ENCODE results near the gene C1QL1.
"Not testable (repeated sequence)": the region's sequence is repeated elsewhere in the genome, so short reads cannot be mapped to it uniquely, and the experiment has no call there.

Gene C1QL1

DNA sequence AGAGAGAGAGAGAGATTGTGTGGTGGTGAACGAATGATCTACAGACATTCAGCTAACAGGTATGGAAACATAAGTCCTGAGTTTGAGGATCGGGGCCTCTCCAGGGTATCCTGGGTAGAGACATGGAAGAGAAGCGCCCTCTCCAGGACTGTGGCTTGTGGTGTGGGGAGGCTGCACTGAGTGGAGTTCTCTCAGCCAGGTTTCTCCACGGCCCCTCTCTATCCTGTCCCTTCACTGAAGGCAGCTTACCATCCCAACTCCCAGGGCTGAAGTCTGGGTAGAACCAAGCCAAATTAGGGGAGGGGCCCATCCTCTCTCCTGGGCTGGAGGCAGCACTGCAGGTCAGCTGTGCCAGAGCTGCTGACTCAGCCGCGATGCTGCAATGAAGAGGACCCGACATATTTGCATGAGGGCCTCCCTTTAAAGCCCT, 6.2 kb downstream of the C1QL1 start:
- no peak for DNase-seq (ENCODE audit: low spot score)

DNA sequence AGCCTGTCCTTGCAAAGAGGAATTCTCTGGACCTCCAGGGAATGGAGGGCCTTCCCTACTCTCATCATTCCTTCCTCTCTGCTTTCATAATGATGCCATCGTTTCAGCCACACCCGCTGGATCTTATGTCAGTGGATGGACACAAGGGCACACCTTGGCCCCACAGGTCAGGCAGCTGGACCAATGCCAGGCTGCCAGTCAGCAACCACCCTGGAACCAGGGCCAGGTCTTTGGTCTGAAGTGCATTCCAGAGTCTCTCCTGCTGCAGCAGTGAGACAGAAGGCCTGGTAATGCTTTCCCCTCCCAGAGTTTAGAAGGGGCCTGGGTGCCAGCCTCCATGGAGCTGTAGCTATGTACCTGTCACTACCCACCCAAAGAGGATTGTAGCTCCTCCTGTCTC, 7.4 kb downstream of the C1QL1 start:
- DNase-seq (ENCODE audit: low spot score), result no peak

DNA sequence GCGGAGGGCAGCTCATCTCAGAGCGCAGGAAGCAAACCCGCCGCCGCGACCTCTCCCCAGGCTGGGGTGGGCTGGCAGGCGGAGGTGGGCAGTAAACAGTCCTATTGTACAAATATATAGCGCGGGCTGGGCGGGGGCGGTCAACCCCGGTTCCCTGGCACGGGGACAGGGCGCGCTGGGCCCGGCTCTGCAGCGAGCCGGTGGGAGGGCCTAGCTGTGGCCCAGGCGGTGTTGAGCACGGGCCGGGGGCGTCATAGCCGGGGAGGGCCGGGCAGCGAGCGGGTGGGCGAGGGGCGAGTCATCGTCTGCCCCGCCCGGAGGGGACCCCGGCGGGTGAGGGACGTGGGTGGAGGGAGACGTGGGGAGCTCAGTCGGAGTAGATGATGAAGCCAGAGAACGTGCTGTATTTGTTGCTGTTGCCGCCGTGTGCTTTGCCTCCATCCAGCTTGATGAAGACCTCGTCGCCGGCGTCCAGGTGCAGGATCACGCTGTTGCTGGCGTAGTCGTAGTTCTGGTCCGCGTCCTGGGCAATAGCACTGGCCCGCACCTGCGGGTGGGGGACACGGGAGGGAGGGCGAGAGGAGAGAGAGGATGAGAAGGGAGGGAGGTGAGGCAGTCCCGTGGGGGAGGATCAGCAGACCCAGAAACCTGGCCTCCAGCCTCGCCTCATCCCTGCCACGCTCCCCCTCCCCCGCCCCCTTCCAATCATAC, 8.1 kb downstream of the C1QL1 start:
- no peak for DNase-seq (ENCODE audit: low spot score)

DNA sequence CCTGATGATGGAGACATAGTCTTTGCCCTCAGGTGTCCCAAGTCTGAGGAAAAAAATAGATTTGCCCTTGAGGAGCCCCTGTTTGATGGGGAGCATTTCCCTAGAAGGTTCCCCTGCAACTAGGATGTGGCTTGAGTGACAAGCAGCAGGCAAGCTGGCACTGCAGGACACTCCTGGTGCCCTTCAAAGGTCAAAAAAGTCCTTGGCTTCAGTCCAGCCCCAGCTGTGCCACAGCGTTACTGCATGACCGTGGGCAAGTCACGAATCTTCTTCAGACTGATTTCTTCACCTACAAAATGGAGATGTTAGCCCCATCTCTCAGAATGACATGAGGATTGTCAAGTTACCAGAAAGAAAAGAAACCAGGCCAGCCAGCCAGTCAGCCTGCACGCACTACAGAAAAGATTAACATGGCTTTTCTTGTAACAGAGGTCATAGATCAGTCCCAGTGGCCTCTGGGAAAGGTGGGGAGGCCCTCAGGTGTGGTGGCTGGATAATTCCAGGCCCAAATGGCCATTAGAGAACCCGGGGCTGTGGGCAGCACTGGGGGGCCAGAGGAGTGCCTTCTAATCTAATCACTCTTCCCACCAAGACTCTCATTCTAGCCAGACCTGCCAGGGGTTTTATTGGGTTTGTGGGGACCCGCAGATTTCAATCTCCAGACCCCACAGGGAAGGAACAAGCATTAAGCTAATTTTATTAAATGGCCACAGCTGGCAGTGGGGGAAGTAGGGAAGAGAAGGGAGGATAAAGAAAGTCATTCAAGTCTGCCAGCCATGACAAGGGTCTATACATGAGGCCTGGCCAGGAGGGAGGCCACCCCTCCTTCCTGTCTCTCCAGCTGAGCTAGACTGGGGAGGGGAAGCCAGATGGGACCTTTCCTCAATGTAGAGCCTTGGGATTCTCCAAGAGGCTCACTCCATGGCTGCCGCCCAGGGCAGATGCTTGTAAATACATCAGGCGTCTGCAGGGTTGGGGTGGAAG, 10.8 kb downstream of the C1QL1 start:
- DNase-seq (ENCODE audit: low spot score), result peak; percentile 48

DNA sequence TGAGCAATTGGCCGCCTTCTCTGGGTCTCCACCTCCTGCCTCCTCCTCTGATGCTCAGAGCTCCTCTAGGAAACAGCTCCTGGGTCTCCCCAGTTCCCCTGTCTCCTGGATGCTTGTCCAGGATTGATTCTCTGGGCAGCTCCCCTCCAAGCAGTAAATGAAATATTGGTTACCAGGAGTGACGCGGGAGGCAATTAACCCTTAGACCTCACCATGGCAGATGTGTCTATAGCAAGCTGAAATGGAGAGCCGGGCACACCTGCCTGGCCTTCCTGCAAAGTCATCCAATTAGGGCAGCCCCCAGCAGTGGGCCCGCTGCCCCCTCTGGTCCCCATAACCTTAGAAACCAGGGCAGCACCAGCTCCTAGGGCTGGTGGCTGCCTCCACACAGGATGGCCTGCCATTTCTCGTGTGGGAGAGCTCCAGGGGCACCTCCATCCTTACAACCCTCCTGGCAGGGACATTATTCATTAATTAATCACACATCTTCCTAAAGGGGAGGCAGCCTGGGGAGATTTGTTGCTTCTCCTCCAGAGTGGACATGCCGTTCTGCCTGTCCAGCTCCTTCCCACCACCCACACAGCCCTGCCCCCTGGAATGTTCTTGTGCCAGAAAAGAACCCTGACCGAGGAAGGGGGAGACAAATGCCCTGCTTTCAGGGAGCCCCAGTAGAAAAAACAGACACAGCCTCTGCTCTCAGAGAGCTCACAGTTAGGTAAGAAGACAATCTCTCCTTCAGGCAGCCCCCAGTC, 12.3 kb downstream of the C1QL1 start:
- DNase-seq (ENCODE audit: low spot score), result no peak

DNA sequence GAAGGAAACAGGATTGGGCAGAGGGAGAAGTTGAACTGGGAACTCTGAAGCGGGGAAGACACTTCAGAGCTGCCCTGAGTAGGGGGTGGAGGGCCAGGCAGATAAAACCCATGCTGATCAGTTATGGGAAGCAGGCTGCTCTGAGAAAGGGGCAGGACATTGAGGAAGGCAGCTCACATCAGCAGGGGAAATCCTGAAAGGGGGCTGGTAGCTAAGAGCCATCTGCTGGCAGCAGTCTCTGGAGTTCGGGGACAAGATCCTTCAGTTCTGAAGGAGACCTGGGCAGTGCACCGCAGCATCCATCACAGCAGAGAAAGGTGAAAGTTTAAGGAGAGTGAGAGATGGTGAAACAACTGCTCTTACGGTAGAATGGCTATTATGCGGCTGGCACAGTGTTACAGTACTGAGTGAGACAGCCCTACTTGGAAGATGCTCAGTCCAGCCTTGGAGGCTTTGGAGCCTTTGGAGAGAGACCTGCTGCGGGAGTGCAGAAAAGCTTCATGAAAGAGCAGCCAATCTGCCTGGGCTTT, 15.1 kb downstream of the C1QL1 start:
- no peak for DNase-seq (ENCODE audit: low spot score)

DNA sequence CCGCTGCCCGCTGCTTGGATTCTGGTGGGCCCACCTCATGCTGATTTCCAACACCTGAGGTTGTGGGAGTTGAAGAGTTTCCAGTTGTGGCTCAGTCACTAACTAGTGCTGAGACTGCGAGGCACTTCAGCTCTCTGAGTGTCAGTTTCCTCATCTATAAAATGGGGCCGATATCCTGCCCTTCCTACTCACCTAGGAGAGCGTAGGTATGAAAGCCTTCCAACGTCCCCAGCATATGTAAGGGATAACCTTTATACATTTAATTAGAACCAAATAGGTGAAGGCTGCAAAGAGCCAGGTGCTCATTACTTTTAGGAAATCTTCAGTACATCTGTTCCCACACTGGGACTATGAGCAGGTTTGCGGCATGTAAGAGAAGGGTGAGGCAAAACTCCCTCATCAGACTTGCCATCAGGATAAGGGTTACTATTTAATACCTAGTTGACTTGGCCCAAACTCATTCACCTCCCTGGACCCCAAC, 19.7 kb downstream of the C1QL1 start:
- DNase-seq (ENCODE audit: low spot score), result no peak

DNA sequence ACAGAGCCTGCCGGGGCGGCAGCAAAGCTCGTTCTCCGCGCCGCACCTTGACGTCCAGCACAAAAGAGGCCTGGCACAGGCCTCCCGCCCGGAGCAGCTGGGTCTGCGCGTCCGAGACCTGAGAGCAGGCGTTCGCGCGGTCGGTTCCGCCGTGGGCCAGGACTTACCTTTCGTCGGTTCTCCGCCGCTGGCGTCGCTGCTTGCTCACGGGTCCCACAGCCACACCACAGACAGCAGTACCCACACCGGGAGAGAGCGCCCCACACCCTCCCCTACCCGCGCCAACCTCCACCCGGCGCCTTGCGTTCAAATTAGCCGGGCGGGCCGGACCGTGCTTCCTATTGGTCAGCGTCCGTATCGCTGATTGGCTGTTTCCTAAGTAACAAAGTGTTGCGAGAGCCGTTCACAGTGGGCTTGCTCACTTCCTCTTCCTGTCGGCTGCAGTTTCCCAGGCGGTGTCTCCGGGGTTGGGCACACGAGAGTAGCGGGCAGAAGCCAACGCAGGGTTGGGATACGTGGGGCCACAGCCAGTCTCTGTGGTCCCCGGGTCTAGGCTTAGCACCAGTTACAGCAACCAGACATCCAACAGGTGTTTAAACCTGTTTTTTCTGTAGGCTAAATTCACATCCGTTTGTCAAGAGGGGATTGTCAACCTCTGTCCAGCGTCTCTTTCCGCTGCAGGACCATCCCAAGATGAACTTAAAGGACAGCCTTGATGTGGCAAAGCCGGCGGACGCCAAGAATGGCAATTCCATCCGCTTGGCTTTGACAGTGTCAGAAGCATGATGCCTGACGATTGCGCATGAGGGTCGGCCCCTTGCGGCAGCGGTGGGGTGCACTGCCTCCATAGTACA, 20.4 kb downstream of the C1QL1 start, which contains the start of gene KIF18B:
Gene KIF18B (minus strand): TSS at position 313 of the 854 bp plus-strand sequence. CDS start 11,429 bp downstream, outside the sequence.
- DNase-seq (ENCODE audit: low spot score), result peak; percentile 81

DNA sequence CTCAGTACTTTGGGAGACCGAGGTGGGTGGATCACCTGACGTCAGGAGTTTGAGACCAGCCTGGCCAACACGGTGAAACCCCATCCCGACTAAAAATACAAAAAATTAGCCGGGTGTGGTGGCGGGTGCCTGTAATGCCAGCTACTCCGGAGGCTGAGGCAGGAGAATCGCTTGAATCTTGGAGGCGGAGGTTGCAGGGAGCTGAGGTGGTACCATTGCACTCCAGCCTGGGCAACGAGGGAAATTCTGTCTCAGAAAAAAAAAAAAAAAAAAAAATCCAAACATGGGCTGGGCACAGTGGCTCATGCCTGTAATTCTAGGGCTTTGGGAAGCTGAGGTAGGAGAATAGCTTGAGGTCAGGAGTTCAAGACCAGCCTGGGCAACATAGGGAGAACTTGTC, 22.5 kb downstream of the C1QL1 start:
- not testable (repeated sequence) for DNase-seq (ENCODE audit: low spot score)

DNA sequence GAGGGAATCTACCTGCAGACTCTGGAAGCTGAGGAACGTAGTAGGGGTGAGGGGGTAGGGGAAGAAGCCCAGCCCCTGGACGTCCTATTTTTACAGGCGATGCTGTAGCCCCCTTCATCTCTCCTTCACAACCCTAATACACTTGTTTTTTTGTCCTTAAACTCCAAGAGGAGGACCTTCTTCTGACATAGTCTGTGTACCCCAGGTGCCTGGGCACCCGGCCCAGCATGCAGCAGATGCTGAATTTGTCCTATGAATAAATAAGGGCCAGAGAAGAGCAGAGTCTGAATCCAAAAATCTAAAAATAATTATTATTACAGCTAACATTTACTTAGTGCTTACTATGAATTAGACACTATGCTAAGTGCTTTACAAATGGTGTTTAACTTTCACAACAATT, 25.6 kb downstream of the C1QL1 start:
- DNase-seq (ENCODE audit: low spot score), result no peak

DNA sequence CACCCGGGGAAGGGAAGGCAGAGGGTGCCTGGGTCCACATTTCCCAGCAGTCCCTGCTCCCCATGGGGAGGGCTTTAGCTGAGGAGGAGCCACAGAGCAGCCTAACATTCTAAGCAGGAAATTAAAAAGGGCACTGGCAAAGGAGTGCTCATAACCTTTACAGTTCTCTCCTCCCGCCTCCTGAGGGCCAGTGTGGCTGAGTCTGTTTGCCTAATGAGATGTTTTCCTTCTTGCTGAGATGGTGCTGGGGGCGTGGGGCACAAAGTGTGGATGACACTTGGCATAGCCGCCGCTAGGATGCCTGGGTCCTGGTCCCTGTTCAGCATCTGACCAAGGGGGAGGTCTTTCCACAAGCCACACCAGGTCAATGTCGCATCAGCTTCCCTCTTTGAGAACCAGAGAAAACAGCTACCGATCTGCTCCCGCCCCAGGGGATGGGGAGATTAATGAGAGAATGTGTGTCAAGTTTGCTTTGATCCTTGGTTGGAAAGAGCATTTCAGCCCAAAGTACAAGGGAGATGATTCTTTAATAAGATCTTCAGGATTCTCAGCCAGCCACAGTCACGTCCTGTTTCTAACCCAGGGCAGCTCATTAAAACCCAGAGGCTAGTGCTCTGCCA, 26.3 kb downstream of the C1QL1 start:
- DNase-seq (ENCODE audit: low spot score), result no peak

DNA sequence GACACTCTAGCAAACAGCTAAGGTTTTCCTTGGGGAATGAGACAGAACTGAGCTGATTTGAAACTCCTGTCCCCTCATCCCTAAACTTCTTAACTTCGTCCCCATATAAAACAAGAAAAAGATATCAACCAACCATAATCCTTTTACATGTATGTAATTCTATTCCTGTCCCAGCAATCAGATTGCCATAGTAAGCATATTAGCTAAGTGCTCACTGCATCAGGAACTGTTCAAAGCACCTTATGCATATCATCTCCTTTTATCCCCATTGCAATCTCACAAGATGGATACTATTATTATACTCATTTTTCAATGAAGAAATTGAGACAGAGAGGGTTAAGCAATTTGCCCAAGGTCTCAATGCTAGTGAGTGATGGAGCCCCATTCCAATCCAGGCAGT, 27.3 kb downstream of the C1QL1 start:
- no peak for DNase-seq (ENCODE audit: low spot score)

DNA sequence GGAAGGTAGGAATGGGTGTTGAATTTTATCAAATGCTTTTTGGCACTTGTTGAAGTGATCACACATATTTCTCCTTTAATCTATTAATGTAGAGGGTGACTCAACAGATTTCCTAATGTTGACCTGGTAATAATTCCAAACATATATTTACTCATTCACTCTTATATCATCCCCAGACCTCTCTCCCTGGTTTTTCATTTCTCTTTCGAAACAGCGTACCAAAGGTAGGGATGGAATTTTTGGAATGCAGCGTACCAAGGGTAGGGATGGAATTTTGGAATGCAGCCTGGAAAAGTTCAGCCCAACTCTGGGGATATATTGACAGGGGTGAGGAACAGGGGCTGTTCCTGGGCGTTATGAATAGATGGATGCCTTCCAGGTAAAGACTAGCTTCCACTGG, 27.8 kb downstream of the C1QL1 start:
- DNase-seq (ENCODE audit: low spot score), result no peak

DNA sequence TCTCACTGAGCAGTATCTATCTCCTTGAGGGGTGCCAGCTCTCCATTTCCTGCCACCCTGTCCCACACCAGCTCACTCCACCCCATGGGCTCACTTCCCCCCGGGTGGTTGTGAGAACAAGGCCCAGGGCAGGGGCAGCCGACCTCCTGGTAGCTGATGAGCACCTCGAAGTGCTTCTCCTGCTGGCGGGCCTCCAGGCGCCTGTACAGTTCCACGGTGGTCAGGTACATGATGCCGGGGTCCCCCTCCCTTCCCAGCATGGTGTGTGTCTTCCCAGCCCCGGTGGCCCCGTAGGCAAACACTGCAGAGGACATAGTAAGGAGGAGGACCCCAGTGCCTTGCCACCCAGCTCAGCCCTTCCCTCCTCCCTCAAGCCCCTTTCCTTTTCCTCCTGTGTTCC, 33.0 kb downstream of the C1QL1 start:
- DNase-seq (ENCODE audit: low spot score), result no peak

DNA sequence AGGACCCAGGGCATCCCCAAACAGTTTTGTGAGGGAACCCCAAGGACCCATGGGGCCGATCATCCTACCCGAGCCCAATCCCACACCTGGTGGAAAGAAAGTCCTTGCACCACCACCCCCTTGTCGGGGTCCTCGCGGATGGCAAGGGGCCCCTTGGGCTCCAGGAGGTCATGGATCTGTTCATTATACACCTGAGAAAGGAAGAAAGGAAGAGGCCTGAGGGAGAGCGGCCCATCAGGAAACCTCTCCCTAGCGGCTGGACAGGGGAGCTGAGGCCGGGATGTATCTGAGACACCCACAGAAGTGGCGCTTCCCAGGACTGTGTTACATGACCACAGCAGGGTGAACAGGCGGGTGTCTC, 33.4 kb downstream of the C1QL1 start:
- DNase-seq (ENCODE audit: low spot score), result no peak

DNA sequence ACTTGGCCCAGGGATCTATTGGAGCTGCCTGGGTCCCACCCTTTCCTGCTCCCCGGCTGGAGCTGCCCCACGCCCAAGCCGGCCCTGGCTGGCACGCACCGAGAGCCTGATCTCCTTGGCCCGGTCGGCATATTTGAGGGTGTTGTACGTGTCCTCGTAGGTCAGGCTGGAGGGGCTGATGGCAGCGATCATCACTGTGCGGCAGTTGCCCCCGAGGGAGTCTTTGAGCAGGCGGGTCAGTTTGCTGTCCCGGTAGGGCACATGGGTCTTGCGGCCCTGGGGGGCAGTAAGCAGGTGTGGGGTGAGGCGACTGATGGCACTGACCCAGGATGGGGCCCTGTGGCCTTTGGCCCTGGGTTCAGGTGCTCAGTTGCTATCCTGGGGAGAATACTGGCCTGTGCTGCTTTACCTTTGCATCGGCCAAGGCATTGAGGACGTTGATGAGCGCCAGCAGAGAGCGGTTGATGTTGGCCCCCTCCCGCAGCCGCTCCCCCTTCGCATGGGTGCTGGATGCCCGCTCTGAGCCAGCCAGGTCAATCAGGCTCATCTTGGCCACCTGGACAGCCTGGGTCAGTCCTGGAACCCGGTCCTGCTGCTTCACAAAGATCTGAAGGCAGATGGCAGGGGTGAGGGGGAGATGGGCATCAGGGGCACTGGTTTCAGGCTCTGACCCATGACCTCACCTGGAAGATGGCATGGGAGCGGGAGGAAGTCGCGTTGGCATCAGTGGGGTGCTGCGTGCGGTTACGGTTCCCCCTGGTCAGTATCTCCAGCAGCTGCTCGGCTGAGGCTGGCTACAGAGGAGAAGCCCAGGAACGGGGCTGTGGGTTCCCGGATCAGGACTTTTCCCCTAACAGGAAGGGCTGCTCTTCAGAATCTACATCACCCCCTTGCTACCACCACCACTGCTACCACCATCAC, 34.0 kb downstream of the C1QL1 start:
- DNase-seq (ENCODE audit: low spot score), result no peak

DNA sequence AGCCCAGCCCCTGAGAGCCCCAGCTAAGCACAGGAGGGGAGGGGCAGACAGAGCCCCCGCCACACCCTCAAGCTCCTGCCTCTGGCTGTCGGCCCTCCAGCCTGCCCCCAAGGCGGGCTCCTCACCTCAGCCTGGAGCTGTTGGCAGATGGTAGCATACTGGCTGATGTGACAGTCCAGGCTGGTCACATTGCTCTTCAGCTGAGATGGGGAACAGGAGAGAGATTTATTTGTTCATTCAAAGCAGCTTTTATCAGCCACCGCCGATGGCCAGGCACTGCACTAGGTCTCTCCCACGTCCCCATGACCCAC, 35.4 kb downstream of the C1QL1 start:
- no peak for DNase-seq (ENCODE audit: low spot score)

DNA sequence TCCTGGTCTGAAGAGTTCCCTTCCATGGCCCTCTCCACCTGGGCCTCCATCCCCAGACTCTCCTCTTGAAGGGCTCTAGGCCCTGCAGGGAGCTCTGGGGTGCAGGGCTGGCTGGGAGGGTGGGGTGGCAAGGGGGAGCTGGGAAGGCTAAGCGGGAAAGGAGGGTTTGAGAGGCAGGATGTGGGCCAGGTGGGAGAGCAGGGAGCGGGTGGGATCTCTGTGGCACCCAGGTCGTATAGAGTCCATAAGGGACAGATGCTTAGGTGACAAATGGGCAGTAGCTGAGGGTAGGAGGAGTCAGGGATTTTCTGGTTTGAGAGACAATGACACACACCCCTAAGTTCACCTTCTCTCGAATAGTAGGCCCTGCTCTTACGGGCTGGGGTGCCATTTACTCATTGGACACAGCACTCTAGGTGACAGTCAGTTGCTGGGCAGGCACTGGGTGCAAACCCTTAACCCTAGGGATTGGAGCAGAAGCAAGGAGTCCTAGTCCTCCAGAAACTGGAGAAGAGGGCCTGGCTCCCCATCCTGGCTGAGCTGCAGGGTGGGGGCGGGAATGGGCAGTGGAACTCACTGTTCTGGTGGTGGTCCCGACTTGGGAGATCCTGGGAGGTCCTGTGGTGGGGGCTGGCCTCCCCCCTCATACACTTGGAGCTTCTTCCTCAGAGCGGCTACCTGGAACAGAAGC, 35.9 kb downstream of the C1QL1 start:
- DNase-seq (ENCODE audit: low spot score), result no peak

DNA sequence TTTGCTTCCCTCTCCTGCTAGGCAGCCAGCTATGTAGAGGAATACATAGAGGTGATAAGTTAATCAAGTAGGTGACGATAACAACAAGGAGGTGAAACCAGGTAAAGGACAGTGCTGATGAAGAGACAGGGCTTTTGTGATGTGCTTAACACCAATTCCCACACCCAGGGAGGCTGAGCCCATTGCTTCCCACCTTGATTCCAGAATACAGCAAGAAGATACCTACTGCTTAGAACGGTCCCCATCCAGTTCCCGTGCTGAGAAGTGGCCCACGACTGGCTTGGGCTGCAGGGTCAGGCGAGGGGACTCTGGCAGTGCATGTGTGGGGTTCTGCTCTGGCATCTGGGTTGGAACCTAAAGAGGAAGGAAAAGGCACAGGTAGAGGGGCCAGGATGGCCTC, 36.7 kb downstream of the C1QL1 start:
- DNase-seq (ENCODE audit: low spot score), result no peak

Measured in globus pallidus (tissue), 1 donor.